Tibial artery (tissue), 4 donors: ENCODE data around the gene LRRIQ3.
A peak's percentile ranks its signal among the peaks of the same experiment; 100 is the strongest.
"Not testable (repeated sequence)": the region's sequence is repeated elsewhere in the genome, so short reads cannot be mapped to it uniquely, and the experiment has no call there.

Experiments
- DNase-seq, 2 donors: peaks; one replicate each; pipeline ENCODE4 v3.0.0-alpha.2; 2019
- H3K27ac ChIP-seq, 2 donors: fragments of 200-600 bp; sonication (generic) in 1 of 2; 1 replicate in 1 of 2; 2 replicates in 1 of 2; pipeline ENCODE4 v1.5.1; 2018 to 2019; ENCODE audit warnings: mild to moderate bottlenecking in 1 of 2
- H3K27me3 ChIP-seq, 2 donors: fragments of 200-600 bp; sonication (generic) in 1 of 2; one replicate each; pipeline versions ENCODE4 v1.5.1 to v1.6.0; 2016 to 2019
- H3K36me3 ChIP-seq, 3 donors: fragments of 200-600 bp; sonication (generic) in 2 of 3; one replicate each; pipeline ENCODE4 v1.5.1; 2016 to 2019; ENCODE audit warnings: mild to moderate bottlenecking in 2 of 3
- H3K4me1 ChIP-seq, 4 donors: fragments of 200-600 bp; sonication (generic) in 2 of 4; 1 replicate in 3 of 4; 2 replicates in 1 of 4; pipeline ENCODE4 v1.5.1; 2016 to 2019
- H3K4me3 ChIP-seq, 2 donors: fragments of 200-600 bp; sonication (generic) in 1 of 2; 1 replicate in 1 of 2; 2 replicates in 1 of 2; pipeline ENCODE4 v1.5.1; 2018 to 2019; ENCODE audit warnings: mild to moderate bottlenecking in 2 of 2
- H3K9me3 ChIP-seq, 3 donors: fragments of 200-600 bp; sonication (generic) in 1 of 3; one replicate each; pipeline ENCODE4 v1.5.1; 2016 to 2019
- intact Hi-C: fragments of 100-400 bp; cut with DNase I; formaldehyde crosslinking; loops from one replicate; pipeline ENCODE4 v1.15.0; 2023; ENCODE audit warnings: low total_unique reads
- TF ChIP-seq, protein P1 (sequence below), 2 experiments: fragments of 200-600 bp in 1 of 2; fragments of 450-650 bp in 1 of 2; IDR thresholded peaks; one replicate each; pipeline ENCODE4 v1.5.1; 2017 to 2019; ENCODE audit warnings: antibody characterized with exemption in 2 of 2, mild to moderate bottlenecking in 1 of 2, moderate library complexity in 1 of 2

Gene LRRIQ3

DNA sequence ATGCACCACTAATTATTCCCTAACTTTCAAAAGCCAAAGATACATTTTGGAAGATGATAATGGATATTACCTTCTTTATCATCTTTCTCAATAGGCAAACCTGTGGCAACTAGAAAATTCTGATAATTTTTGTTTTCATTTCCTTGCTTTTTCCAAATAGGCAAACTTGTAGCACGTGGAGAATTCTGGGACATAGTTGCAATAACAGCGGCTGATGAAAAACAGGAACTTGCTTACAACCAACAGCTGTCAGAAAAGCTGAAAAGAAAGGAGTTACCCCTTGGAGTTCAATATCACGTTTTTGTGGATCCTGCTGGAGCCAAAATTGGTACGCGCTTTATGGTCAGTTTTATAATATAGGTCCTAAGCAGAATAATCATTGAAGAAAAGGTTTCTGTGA lies 1.5 kb upstream of the LRRIQ3 start:
- TF ChIP-seq, protein P1, sequence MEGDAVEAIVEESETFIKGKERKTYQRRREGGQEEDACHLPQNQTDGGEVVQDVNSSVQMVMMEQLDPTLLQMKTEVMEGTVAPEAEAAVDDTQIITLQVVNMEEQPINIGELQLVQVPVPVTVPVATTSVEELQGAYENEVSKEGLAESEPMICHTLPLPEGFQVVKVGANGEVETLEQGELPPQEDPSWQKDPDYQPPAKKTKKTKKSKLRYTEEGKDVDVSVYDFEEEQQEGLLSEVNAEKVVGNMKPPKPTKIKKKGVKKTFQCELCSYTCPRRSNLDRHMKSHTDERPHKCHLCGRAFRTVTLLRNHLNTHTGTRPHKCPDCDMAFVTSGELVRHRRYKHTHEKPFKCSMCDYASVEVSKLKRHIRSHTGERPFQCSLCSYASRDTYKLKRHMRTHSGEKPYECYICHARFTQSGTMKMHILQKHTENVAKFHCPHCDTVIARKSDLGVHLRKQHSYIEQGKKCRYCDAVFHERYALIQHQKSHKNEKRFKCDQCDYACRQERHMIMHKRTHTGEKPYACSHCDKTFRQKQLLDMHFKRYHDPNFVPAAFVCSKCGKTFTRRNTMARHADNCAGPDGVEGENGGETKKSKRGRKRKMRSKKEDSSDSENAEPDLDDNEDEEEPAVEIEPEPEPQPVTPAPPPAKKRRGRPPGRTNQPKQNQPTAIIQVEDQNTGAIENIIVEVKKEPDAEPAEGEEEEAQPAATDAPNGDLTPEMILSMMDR (IDR thresholded peaks at IDR 0.05) = no peak
- no peak overlapping the region for H3K27ac ChIP-seq
- no peak for DNase-seq
- H3K27me3 ChIP-seq = no peaks in the 10 kb centered on the region
- H3K9me3 ChIP-seq = no peaks in the 10 kb centered on the region
- intact Hi-C loops = loop anchor here (10.0 kb wide), 1 partner anchor 535 kb away; the partner anchor contains the start of genes CRYZ and TYW3
- H3K4me3 ChIP-seq = peak overlapping the region in 1 of 2 donors; percentile 70
- peaks cover 0 to 9% (median 0%) of the 10 kb centered on the region in 4 donors for H3K4me1 ChIP-seq
- peaks cover 3 to 25% (median 13%) of the 10 kb centered on the region in 3 donors for H3K36me3 ChIP-seq

DNA sequence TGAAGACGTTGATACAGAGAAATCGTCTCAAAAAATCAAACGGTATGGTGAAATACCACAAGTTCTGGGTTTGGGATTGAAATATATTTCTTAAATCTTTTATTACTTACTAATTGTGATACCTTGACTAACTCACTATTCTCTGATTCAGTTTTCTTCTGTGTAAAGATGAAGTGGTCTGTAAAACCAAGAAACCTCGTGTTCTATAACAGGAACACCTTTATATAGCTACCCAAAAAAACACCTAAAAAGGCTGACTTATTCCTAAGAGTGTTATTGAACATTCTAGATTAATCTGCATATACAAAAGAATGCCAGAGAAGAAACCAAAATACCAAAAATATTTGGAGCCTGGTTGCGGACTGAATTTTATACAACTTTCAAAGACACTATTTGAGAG lies 721 bp downstream of the LRRIQ3 start:
- H3K27me3 ChIP-seq = no peaks in the 10 kb centered on the region
- no peak for DNase-seq
- peaks cover 0 to 20% (median 0%) of the 10 kb centered on the region in 4 donors for H3K4me1 ChIP-seq
- peaks cover 0 to 11% (median 7%) of the 10 kb centered on the region in 3 donors for H3K36me3 ChIP-seq
- peak overlapping the region; percentile 85 to 88 for H3K27ac ChIP-seq
- peak overlapping the region; percentile 64 to 70 for H3K4me3 ChIP-seq
- H3K9me3 ChIP-seq = no peaks in the 10 kb centered on the region
- intact Hi-C loops = loop anchor here (10.0 kb wide), 1 partner anchor 538 kb away; the partner anchor contains the start of genes CRYZ and TYW3
- TF ChIP-seq, protein P1 (IDR thresholded peaks at IDR 0.05) = no peak

DNA sequence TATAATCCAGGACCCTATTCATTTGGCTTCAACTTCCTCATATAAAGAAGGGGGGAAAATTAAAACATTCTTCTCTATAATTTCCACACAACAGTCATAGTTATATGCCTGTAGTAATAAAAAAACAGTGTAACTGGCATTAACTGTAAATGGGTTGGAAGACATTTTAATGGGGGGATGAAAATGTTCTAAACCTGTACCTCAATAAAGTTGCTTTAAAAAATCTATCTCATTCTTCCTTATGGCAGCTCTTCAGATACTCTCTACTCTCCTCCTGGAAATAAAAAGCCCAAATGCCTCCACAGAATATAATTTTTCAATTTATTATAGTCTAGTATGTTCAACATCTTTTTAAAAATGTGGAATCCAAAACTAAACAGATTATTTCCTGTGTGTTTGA lies 2.6 kb downstream of the LRRIQ3 start:
- no peaks in the 10 kb centered on the region for H3K9me3 ChIP-seq
- no peaks in the 10 kb centered on the region for H3K27me3 ChIP-seq
- intact Hi-C loops = loop anchor here (10.0 kb wide), 1 partner anchor 539 kb away; the partner anchor contains the start of genes CRYZ and TYW3
- DNase-seq = no peak
- peak overlapping the region in 1 of 2 donors; percentile 34 for H3K27ac ChIP-seq
- TF ChIP-seq, protein P1 (IDR thresholded peaks at IDR 0.05) = no peak
- H3K4me1 ChIP-seq = peaks cover 0 to 20% (median 0%) of the 10 kb centered on the region in 4 donors
- no peak overlapping the region for H3K4me3 ChIP-seq
- no peaks in the 10 kb centered on the region for H3K36me3 ChIP-seq

DNA sequence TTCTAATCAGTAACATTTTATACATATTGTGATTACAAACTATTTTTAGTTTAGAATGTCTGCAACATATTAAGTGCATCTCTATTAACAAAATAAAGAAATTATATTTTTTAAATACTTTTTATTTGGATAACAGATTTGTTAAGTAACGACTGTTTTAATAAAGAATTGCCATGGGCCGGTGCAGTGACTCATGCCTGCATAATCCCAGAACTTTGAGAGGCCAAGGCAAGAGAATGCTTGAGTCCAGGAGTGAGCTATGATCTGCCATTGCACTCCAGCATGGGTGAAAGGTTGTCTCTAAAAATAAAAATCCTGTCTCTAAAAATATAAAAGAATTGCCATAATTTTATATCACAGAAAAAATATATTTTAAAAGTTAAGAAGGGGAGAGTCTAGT lies 4.1 kb downstream of the LRRIQ3 start:
- DNase-seq = peak in 1 of 2 donors; percentile 55
- Histone ChIP-seq H3K27ac (peak overlapping the region in 1 of 2 donors; percentile 34), H3K27me3 (no peaks in the 10 kb centered on the region), H3K4me1 (peaks cover 0 to 12% (median 0%) of the 10 kb centered on the region in 4 donors), H3K4me3 (no peak overlapping the region), H3K36me3 (no peaks in the 10 kb centered on the region), H3K9me3 (no peaks in the 10 kb centered on the region)
- intact Hi-C loops = loop anchor here (10.0 kb wide), 1 partner anchor 541 kb away; the partner anchor contains the start of genes CRYZ and TYW3
- TF ChIP-seq, protein P1 (IDR thresholded peaks at IDR 0.05) = no peak

DNA sequence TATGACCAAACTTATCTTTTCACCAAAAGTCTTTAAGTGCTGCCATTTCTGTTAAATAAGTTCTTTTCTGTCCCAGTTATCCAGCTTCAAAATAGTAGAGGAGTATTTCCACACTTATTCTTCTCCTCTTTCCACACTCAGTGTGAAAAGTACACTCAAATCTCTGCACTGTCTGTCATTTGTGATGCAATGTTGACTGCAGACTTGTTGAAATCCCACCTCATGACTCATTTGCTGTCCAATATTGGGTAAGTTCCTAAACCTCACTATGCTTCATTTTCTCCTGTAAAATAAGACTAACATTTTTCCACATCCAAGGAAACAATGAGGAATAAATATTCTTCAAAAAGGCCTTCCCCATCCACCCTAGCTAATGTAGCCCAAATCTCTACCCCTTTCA lies 17.5 kb downstream of the LRRIQ3 start:
- Histone ChIP-seq H3K27me3 (no peaks in the 10 kb centered on the region), H3K4me1 (no peaks in the 10 kb centered on the region), H3K9me3 (no peaks in the 10 kb centered on the region), H3K36me3 (no peaks in the 10 kb centered on the region), H3K27ac (no peak overlapping the region), H3K4me3 (no peak overlapping the region)
- TF ChIP-seq, protein P1 (IDR thresholded peaks at IDR 0.05) = no peak
- intact Hi-C loops = no loop called here
- DNase-seq = no peak

DNA sequence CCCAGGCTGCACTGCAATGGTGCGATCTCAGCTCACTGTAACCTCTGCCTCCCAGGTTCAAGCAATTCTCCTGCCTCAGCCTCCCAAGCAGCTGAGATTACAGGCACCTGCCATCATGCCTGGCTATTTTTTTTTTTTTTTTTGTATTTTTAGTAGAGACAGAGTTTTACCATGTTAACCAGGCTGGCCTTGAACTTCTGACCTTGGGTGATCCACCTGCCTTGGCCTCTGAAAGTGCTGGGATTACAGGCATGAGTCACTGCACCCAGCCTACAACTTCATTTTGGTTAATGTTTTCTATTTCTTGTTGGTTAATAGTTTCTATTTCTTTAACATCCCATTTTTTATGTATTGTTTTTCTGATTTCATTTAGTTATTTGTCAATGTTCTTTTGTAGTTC lies 23.6 kb downstream of the LRRIQ3 start:
- H3K27me3 ChIP-seq = not testable (repeated sequence)

More for the DNA sequence above, 23.6 kb downstream of the LRRIQ3 start:
- H3K9me3 ChIP-seq, H3K4me1 ChIP-seq, H3K36me3 ChIP-seq, H3K27ac ChIP-seq, intact Hi-C loops, DNase-seq, H3K4me3 ChIP-seq: not testable (repeated sequence)
